Measurements from ENCODE around the gene FNDC1. TPM values are rescaled to one million over a fixed set of nuclear protein-coding genes. Genes with fewer than 3 reads are reported as not detected.

Gene FNDC1
- total RNA-seq, 6 experiments from 2014 or later = 0.02 to 2.7 (median 0.85) TPM

DNA sequence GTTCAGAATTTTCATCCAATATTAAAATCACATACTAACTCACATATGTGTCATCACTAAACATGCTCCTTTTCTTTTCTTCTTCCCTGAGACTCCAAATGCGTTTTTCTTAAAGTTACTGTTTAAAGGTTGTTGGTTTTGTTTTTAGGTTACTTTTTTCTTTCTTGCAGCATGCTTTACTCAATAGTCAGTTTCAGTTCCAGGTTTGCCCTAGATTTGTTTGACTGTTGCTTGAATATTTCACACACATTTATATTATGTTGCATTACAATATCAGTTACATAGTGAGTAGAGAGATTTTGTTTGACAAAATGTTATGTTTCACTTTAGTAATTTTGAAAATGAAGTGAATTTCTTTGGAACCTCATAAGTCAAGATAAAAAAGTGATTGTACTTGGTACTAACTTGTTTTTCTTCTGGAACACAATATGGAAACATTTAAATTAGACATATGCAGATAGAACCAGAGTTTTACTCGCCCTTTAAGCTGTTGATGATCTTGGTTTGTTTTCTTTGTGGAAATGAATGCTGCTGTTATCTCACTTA lies 27.3 kb downstream of the FNDC1 start:
- TF ChIP-seq POLR2A (IDR thresholded peaks at IDR 0.05) = no peak
- TF ChIP-seq, protein P1, sequence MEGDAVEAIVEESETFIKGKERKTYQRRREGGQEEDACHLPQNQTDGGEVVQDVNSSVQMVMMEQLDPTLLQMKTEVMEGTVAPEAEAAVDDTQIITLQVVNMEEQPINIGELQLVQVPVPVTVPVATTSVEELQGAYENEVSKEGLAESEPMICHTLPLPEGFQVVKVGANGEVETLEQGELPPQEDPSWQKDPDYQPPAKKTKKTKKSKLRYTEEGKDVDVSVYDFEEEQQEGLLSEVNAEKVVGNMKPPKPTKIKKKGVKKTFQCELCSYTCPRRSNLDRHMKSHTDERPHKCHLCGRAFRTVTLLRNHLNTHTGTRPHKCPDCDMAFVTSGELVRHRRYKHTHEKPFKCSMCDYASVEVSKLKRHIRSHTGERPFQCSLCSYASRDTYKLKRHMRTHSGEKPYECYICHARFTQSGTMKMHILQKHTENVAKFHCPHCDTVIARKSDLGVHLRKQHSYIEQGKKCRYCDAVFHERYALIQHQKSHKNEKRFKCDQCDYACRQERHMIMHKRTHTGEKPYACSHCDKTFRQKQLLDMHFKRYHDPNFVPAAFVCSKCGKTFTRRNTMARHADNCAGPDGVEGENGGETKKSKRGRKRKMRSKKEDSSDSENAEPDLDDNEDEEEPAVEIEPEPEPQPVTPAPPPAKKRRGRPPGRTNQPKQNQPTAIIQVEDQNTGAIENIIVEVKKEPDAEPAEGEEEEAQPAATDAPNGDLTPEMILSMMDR (IDR thresholded peaks at IDR 0.05) = no peak
- H3K36me3 ChIP-seq = no peaks in the 10 kb centered on the region
- 55% methylated on average over 2 of the region's 2 CpGs for WGBS (ENCODE audit: insufficient coverage, low coverage, low lambda C conversion rate, missing lambda C conversion rate)
- intact Hi-C loops (cut with DNase I) = no loop called here
- H3K4me3 ChIP-seq = no peak overlapping the region
- DNase-seq (no peak), ATAC-seq (no peak)
- H3K4me1 ChIP-seq = no peaks in the 10 kb centered on the region
- H3K27me3 ChIP-seq = no peaks in the 10 kb centered on the region
- H3K27ac ChIP-seq = no peak overlapping the region
- no peaks in the 10 kb centered on the region for H3K9me3 ChIP-seq

DNA sequence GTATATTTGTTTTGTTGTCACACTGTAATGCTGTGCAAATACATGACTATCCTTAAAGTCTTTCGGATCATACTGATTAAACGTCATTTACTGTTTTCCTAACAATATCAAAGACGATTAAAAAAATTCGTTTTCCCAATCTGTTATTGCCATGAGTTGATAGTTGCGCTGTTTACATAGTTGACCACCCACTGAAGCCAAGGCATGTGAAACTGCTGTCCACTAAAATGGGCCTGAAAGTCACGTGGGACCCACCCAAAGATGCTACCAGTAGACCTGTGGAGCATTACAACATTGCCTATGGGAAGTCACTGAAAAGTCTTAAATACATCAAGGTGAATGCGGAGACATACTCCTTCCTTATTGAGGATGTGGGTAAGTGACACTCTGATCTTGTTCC lies 28.1 kb downstream of the FNDC1 start:
- Histone ChIP-seq H3K27ac (no peak overlapping the region), H3K27me3 (no peaks in the 10 kb centered on the region), H3K4me3 (no peak overlapping the region), H3K36me3 (no peaks in the 10 kb centered on the region), H3K9me3 (no peaks in the 10 kb centered on the region), H3K4me1 (no peaks in the 10 kb centered on the region)
- ATAC-seq (no peak), DNase-seq (no peak)
- 62% methylated on average over 6 of the region's 7 CpGs for WGBS (ENCODE audit: insufficient coverage, low coverage, low lambda C conversion rate, missing lambda C conversion rate)
- TF ChIP-seq POLR2A (IDR thresholded peaks at IDR 0.05) = no peak
- TF ChIP-seq, protein P1 (IDR thresholded peaks at IDR 0.05) = no peak
- intact Hi-C loops (cut with DNase I) = no loop called here

DNA sequence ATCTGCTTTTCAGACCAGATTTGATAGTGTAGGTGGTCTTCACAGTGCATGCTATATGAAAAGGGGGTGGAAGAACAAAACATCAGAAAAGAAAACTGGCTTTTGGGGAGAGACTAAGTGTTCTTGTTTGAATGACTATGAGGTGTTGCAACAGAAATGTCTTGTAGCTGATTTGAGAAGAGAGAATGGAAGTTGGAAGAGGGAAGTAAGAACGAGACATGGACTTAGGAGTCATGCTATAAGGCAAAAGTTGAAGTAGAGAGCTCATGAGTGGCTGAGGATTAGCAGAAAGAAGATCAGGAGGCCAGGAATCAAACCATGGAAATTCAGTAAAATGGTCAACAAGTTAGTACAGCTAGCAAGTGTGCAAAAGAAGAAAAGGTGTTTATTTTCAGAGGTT lies 32.1 kb downstream of the FNDC1 start:
- H3K9me3 ChIP-seq = no peaks in the 10 kb centered on the region
- DNase-seq (no peak), ATAC-seq (peak in 1 of 4 donors; percentile 19)
- no peaks in the 10 kb centered on the region for H3K27me3 ChIP-seq
- H3K4me1 ChIP-seq = no peaks in the 10 kb centered on the region
- intact Hi-C loops (cut with DNase I) = no loop called here
- H3K4me3 ChIP-seq = no peak overlapping the region
- no peak overlapping the region for H3K27ac ChIP-seq
- 40% methylated on average over 1 of the region's 1 CpG for WGBS (ENCODE audit: insufficient coverage, low coverage, low lambda C conversion rate, missing lambda C conversion rate)
- H3K36me3 ChIP-seq = no peaks in the 10 kb centered on the region
- TF ChIP-seq POLR2A (IDR thresholded peaks at IDR 0.05) = no peak
- TF ChIP-seq, protein P1 (IDR thresholded peaks at IDR 0.05) = no peak

DNA sequence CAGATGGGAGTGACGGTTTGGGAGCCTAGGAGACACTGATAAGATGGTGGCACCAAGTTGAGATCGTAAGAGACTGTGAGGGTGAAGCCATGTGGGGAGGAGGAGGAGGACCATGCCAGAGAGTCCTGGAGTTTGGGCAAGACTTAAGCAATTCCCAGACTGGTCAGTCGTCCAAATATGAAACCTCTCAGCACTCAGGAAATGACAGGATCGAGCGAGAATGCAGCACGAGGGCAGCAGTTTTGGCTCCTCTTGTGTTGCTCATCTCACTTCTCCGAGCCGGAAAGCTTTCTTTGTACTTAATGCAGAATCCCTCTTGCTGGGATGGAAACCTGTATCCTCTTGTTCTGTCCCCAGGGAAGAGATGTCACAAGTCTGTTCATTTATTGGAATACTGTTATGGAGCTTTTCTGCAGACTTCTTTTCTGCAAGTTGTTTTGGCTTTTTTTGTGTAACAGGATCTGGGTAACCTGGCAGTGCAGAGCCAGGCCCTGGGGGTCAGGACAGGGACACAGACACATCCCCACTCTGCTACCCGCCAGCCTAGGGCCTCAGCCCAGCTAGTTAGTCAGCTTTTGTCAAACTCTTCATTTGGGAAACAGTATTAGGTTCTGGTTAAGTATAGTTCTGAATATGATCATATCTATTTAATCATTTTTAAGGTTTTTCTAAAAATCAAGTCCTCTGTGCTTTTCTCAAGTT lies 34.3 kb downstream of the FNDC1 start:
- Histone ChIP-seq H3K4me1 (no peaks in the 10 kb centered on the region), H3K27ac (no peak overlapping the region), H3K4me3 (no peak overlapping the region), H3K9me3 (no peaks in the 10 kb centered on the region), H3K36me3 (no peaks in the 10 kb centered on the region), H3K27me3 (no peaks in the 10 kb centered on the region)
- 54% methylated on average over 9 of the region's 9 CpGs for WGBS (ENCODE audit: insufficient coverage, low coverage, low lambda C conversion rate, missing lambda C conversion rate)
- intact Hi-C loops (cut with DNase I) = no loop called here
- DNase-seq = no peak
- TF ChIP-seq POLR2A (IDR thresholded peaks at IDR 0.05) = no peak
- TF ChIP-seq, protein P1 (IDR thresholded peaks at IDR 0.05) = no peak
- ATAC-seq = peak in 1 of 4 donors; percentile 10
